Glomerular visceral epithelial cell (primary cell): ENCODE data around the gene GLB1L.

Source experiments
- DNase-seq: peaks from one replicate; pipeline ENCODE4 v3.0.0-alpha.2; 2016; ENCODE audit errors: extremely low spot score

Gene GLB1L

GRCh38 chr2:219223831-219224610, 21.2 kb downstream of the GLB1L start:
- no peak for DNase-seq

DNA sequence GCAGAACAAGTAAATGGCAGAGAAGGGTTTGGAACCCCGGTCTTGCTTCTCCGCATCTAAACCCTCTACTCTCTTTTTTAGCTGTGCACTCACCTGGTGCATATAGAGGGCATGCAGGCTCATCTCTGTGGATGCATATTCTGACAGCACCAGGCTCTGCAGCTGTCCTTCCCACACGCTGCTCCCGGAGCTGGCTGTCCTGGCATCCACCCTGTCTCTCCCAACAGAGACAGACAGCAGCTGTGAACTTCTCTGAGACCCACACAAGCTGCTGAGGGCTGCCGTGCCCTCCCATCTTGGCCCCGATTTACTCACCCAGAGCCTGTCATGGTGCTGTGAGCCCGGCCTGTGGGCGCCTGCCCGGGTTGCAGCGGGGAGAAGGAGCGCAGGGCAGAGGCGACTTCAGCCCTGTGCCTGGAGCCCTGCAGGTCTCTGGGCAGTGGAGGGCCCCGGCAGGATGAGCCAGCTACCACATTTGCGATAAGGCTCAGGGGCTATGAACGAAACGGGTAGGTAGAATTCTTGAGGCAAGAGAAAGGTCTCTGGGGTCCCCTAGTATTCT, 23.2 kb downstream of the GLB1L start:
- DNase-seq = no peak

- DNase-seq = no peak
Observed at GRCh38 chr2:219220652-219221402, 24.4 kb downstream of the GLB1L start.

GRCh38 chr2:219219784-219220532, 25.3 kb downstream of the GLB1L start:
- DNase-seq = no peak

GRCh38 chr2:219218732-219219701, 26.2 kb downstream of the GLB1L start, which contains the start of gene ABCB6:
Gene ABCB6 (minus strand): TSS chr2:219218958. CDS start chr2:219218673, 285 bp downstream.
- DNase-seq = peak; percentile 68

- peak; percentile 74 for DNase-seq
Observed at GRCh38 chr2:219218217-219218731, 27.0 kb downstream of the GLB1L start.

DNA sequence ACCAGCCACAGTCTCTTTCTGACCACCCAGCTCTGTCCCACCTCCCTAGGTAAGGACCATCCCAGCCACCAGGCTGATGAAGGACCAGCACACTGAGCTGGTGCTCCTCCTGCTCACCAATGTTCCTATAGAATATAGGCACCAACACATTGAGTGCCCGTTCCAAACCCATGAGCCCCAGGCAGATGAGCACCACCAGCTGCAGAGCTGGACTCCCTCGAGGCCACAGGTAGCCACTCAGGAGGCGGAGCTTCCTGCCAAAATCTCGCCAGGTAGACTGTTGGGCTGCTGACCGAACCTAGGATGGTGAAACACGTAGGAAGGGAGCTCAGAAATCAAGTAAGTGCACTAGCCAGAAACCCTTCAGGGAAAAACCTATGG, 28.7 kb downstream of the GLB1L start:
- DNase-seq = no peak

DNA sequence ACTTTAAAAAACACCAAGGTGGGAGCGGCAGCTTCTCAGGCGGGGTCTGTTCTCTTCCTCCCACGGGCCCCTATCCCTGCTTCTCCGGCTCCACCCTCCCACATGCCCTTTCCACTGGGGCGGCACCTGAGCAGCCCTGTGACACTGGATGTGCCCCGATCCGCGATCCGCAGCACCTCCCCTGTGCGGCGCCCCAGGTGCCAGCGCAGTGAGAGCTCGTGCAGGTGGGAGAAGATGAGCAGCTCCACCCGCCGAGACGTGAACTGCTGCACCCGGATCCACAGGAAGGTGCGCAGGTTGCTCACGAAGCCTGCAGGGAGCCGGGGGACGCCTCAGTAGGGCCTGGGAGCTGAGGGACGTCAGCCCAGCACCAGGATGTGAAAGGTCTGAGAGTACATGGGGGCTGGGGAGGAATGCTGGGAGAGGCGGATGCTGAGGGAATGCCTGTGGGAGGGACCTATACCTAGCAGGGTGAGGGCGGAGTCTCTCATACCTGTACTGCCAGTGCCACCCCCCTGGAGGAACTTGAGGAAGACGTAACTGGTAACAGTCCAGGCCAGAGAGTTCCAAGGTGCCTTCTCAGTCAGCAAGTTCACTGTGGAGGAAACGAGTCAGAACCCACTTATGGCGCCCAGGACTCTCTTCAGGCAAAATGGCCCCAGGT, 29.2 kb downstream of the GLB1L start:
- no peak for DNase-seq

DNA sequence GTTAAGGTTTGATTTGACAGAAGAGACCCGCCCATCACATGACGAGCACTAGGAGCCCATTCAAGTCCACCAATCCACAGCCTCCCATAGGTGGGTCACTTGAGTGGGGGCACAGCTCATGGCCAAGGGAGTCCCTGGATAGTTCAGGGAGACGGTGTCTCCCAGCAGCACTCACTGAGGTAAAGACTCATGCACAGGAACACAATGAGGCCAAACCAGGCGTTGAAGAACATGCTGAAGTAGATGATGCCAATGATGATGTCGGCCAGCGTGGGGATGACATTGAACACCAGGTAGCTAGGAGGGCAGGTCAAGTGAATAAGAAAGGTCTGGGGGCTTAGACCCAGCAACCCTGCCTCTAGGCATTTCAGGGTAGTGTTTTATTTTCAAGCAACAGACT, 30.5 kb downstream of the GLB1L start:
- DNase-seq = no peak

DNA sequence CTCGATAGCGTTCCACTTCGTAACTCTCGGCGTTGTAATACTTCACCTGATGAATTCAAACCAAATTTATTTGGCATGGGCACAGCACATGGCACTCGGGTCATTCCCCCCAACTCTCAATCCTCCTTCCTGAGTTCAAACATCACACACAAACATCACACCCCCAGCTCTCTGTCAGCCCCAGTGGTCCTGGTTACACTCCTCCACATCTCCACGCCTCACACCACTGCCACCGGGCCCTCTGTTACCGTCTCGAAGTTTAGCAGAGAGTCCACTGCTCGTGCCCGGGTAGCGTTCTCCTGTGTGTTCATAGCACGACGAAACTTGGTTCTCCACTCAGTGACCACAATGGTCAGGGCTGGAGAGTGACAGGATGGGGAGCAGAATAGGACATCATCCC, 31.1 kb downstream of the GLB1L start:
- DNase-seq = no peak

- DNase-seq = no peak
Observed at GRCh38 chr2:219213486-219214071, 31.7 kb downstream of the GLB1L start.

DNA sequence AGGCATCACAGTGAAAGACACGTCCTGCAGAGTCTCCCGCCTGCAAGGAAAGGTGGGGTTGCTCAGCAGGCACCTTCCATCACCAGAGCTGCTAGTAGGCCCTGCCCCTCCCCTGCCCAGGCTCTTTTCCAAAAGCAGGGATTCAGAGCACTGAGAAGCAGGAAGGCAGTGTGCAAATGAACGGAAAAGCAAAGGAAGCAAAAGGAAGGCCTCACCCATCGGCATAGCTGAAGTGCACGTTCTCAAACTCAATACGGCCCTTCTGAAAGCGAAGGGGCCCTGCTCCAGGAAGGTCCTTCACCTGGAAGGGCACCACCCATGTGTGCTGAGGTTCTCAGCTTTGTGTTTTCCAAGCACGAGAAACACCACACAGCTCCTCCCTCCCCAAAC, 32.2 kb downstream of the GLB1L start:
- DNase-seq = no peak

DNA sequence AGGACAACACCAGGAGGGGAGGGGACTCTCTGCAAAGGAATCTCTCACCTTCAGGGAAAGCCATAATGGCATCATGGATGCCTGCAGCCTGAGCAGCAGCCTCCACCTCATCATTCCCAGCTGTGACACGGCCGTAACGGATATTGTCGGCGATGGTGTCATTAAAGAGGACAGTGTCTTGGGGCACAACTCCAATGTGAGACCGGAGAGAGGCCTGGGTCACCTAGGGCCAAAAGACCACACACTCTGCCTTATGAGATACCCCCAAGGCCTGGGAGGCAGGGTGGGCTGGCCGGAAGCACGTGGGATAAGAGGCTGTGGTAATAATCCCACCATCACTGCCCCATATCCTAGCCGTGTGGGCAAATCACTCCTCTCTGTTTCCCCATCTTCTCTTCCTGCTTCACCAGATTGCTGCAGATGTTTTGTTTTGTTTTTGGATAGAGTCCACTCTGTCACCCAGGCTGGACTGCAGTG, 34.3 kb downstream of the GLB1L start:
- no peak for DNase-seq

- no peak for DNase-seq
Observed at GRCh38 chr2:219210196-219210885, 34.9 kb downstream of the GLB1L start.

- no peak for DNase-seq
Observed at GRCh38 chr2:219209236-219210195, 35.7 kb downstream of the GLB1L start.

DNA sequence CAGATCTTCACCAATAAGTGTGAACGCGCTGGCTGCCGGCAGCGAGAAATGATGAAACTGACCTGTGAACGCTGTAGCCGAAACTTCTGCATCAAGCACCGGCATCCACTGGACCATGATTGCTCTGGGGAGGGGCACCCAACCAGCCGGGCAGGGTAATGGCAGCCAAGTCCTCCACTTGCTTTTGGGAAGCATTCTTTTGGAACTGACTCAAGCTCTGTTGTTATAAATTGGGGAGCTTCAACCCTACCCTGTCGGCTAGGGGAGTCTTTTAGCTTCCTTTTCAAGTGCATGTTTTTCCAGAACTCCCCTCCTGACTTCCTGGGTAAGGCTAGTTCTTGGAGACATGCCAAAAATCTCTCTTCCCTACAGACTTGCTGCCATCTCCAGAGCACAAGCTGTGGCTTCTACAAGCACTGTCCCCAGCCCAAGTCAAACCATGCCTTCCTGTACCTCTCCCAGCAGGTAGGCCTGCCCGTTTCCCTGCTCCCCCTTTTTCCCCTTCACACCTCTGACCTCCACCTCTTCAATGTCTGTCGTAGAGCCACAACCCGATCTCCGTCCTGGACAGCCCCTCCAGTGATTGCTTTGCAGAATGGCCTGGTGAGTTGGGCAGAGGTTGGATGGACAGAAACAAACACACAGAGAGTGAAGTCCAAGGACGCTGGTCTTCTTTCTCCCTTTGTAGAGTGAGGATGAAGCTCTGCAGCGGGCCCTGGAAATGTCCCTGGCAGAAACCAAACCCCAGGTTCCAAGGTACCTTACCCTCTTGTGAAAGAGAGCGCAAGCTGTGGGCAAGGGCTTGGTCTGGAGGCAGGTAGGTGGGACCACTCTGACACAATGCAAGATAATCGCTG, 37.1 kb downstream of the GLB1L start:
- DNase-seq = peak; percentile 23
